ENCODE measurements around the gene SEMA4C.

GRCh38 chr2:96898641-96899412 lies 28.9 kb upstream of the SEMA4C start:
- no peak for TF ChIP-seq GATA2 (IDR thresholded peaks at IDR 0.05; ENCODE audit: low read depth, low read length)
- no peak for TF ChIP-seq GATA3 (IDR thresholded peaks at IDR 0.05; ENCODE audit: low read depth, low read length)

Data from SH-SY5Y (cell line).